ENCODE results near the gene ATF6B. TPM values are rescaled to one million over a fixed set of nuclear protein-coding genes. Genes with fewer than 3 reads are reported as not detected.

ATF6B gene
- total and polyA plus RNA-seq, 2 of the 8 experiments (the other 6 are each of a cell fraction or from before 2014, with no cell fraction given) = 38.1 to 42.2 TPM

GRCh38 chr6:32111424-32112066 lies 16.5 kb downstream of the ATF6B start:
- no peak overlapping the region for H4K5ac ChIP-seq (ENCODE audit: insufficient read length, low read depth, low read length)
- DNase-seq (ENCODE audit: low read depth in 1 of 2, low spot score in 2 of 2) (no peak), FAIRE-seq (no peak)
- H3K79me1 ChIP-seq (ENCODE audit: low read depth, low read length) = no peaks in the 10 kb centered on the region
- H3K4me1 ChIP-seq (replicated peaks in 1 of 4; ENCODE audit: control insufficient read depth in 3 of 4, insufficient read depth in 4 of 4, low read length in 3 of 4) = peaks cover 2 to 15% (median 9%) of the 10 kb centered on the region in 4 experiments
- H2BK15ac ChIP-seq (ENCODE audit: low read length) = no peak overlapping the region
- H2BK20ac ChIP-seq (ENCODE audit: low read length) = no peak overlapping the region
- TF ChIP-seq GTF2F1 (IDR thresholded peaks at IDR 0.05; ENCODE audit: borderline replicate concordance, low read depth, low read length) = no peak
- TF ChIP-seq CTBP2 (IDR thresholded peaks at IDR 0.05; ENCODE audit: borderline replicate concordance, insufficient read depth, insufficient read length, low read length) = no peak
- no peak for TF ChIP-seq TAF7 (optimal IDR thresholded peaks at IDR 0.05; ENCODE audit: borderline replicate concordance, low read depth, low read length)
- TF ChIP-seq GABPA (IDR thresholded peaks at IDR 0.05; ENCODE audit: borderline replicate concordance, insufficient read depth, low read length) = no peak
- TF ChIP-seq KDM4A (IDR thresholded peaks at IDR 0.05; ENCODE audit: low read depth, low read length, severe bottlenecking) = no peak
- TF ChIP-seq SP4 (IDR thresholded peaks at IDR 0.05; ENCODE audit: low read length) = no peak
- no peak for TF ChIP-seq RFX5 (IDR thresholded peaks at IDR 0.05; ENCODE audit: borderline replicate concordance, low read depth, low read length)
- TF ChIP-seq CHD1 (IDR thresholded peaks at IDR 0.05; ENCODE audit: low read depth, low read length) = no peak
- TF ChIP-seq RNF2 (IDR thresholded peaks at IDR 0.05; ENCODE audit: borderline replicate concordance, low read depth, low read length, missing control alignments, poor library complexity, severe bottlenecking) = no peak
- no peak for TF ChIP-seq SP1 (IDR thresholded peaks at IDR 0.05; ENCODE audit: low read depth, low read length)
- TF ChIP-seq MAFK (IDR thresholded peaks at IDR 0.05; ENCODE audit: low read depth, low read length) = no peak
- H2BK5ac ChIP-seq (ENCODE audit: low read depth, low read length) = no peak overlapping the region
- H3K27me3 ChIP-seq (replicated peaks in 1 of 4; ENCODE audit: control insufficient read depth in 3 of 4, extremely low read depth in 1 of 4, insufficient read depth in 3 of 4, low read length in 3 of 4) = peaks cover 0 to 10% (median 6%) of the 10 kb centered on the region in 4 experiments; a peak in 5 of 7 replicates
- WGBS, 2 experiments (ENCODE audit: extremely low coverage in 1 of 2, insufficient coverage in 1 of 2, insufficient read length in 1 of 2, insufficient replicate concordance in 2 of 2, low coverage in 1 of 2, low lambda C conversion rate in 2 of 2, missing lambda C conversion rate in 1 of 2) = 93% methylated on average over 7 of the region's 7 CpGs; no CpG with 5 or more reads in 1 of the 2 experiments
- no peak overlapping the region for H3K4me2 ChIP-seq (ENCODE audit: insufficient read depth in 1 of 2, low read depth in 2 of 2, low read length in 2 of 2)
- CTCF ChIA-PET (ENCODE audit: partially characterized antibody) = interaction anchor here (0.6 to 6.0 kb wide), 8 partner anchors 7 to 63 kb away, joined by 3 to 49 read pairs (median 4); no protein-coding TSS in a partner anchor
- no peaks in the 10 kb centered on the region for H3K9me3 ChIP-seq (ENCODE audit: insufficient read depth in 2 of 2, low read depth in 1 of 2, low read length in 1 of 2)
- peaks cover 0 to 6% (median under 1%) of the 10 kb centered on the region in 4 experiments; a peak in 3 of 8 replicates for H3K36me3 ChIP-seq (ENCODE audit: control insufficient read depth in 2 of 4, insufficient read depth in 4 of 4, low read length in 3 of 4)
- no peaks in the 10 kb centered on the region for H3K79me2 ChIP-seq (ENCODE audit: control insufficient read depth in 1 of 2, insufficient read depth in 2 of 2, low read length in 2 of 2)
- H4K8ac ChIP-seq (ENCODE audit: extremely low read depth, insufficient read depth, low read length) = no peak overlapping the region
- H3K4me3 ChIP-seq (ENCODE audit: extremely low read depth in 1 of 4, insufficient read depth in 2 of 4, low read depth in 3 of 4, low read length in 4 of 4) = no peak overlapping the region
- H4K91ac ChIP-seq (replicated peaks; ENCODE audit: insufficient read length, low read length) = no peak overlapping the region
- H3K23me2 ChIP-seq (ENCODE audit: low read depth, low read length) = no peaks in the 10 kb centered on the region
- H3K4ac ChIP-seq (replicated peaks; ENCODE audit: insufficient read length, low read depth, low read length) = no peak overlapping the region
- peaks cover 3 to 5% of the 10 kb centered on the region in 2 experiments for H4K20me1 ChIP-seq (replicated peaks in 1 of 2; ENCODE audit: control insufficient read depth in 1 of 2, insufficient read depth in 2 of 2, low read length in 2 of 2)
- H2AFZ ChIP-seq (ENCODE audit: low read length) = no peak overlapping the region
- POLR2A ChIA-PET (ENCODE audit: partially characterized antibody) = interaction anchor here (0.7 to 2.7 kb wide), 12 partner anchors 11 to 140 kb away, joined by 3 to 16 read pairs (median 4); partner anchors contain the start of genes DXO and FKBPL
- H3K9ac ChIP-seq (replicated peaks in 1 of 4; ENCODE audit: extremely low read depth in 1 of 4, low read depth in 3 of 4, low read length in 3 of 4) = no peak overlapping the region
- H2BK120ac ChIP-seq (replicated peaks; ENCODE audit: low read depth, low read length) = no peak overlapping the region
- no peak overlapping the region for H3K27ac ChIP-seq (ENCODE audit: low read depth, low read length)
- no peak overlapping the region for H2AK5ac ChIP-seq (ENCODE audit: low read depth, low read length)
- H2BK12ac ChIP-seq (ENCODE audit: low read depth, low read length) = no peak overlapping the region
- no peak overlapping the region for H3K56ac ChIP-seq (replicated peaks; ENCODE audit: insufficient read length, low read depth, low read length)
- H3K18ac ChIP-seq (ENCODE audit: extremely low read depth, low read length) = no peak overlapping the region
- no peak overlapping the region for H3K23ac ChIP-seq (ENCODE audit: insufficient read length)
- H3K14ac ChIP-seq (ENCODE audit: insufficient read length) = no peak overlapping the region

Measured in H1 (cell line).